Measurements from ENCODE around the gene METAP2. TPM values are rescaled to one million over a fixed set of nuclear protein-coding genes. Genes with fewer than 3 reads are reported as not detected.

METAP2 gene
- total and polyA plus RNA-seq, 2 donors (not counting 3 experiments of a cell fraction or from before 2014, with no cell fraction given), result 28.5 to 105 TPM

DNA sequence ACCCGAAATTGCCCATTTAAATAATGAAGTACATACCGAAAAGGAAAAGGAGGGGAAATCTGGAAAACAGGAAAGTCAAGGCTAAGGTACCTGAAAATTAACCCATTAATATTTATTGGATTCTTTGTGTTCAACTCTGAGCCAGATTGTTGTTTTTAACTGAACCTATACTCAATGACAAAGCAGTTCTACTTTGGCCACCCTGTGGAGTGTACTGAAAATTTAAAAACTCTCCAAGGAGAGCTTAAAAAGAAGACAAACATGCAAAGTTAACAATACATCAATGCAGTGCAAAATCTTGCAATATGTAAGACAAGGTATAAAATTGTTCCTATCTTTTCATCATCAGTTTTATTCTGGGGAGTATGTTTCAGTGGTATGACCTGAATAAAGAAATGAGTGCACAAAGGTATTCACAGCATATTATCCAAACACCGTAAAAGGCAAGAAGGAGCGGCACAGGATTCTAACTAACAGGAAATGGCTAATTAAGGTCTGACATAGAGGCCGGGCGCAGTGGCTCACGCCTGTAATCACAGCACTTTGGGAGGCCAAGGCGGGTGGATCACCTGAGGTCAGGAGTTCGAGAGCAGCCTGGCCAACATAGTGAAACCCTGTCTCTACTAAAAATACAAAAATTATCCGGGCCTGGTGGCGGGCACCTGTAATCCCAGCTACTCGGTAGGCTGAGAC is 75.6 kb downstream of the METAP2 start:
- BruUV-seq (replicated peaks), result no TSS peak
- Histone ChIP-seq H3K27ac (ENCODE audit: insufficient read depth, low read depth, low read length) (no peak overlapping the region), H3K9me3 (replicated peaks; ENCODE audit: control insufficient read depth, insufficient read depth, low read length) (peaks cover 2% of the 10 kb centered on the region), H2AFZ (ENCODE audit: low read depth, low read length) (peak overlapping the region; percentile 96), H3K27me3 (ENCODE audit: control insufficient read depth in 2 of 2, insufficient read depth in 2 of 2, low read length in 2 of 2) (peaks cover 9 to 14% of the 10 kb centered on the region in 2 experiments), H3K9ac (replicated peaks; ENCODE audit: extremely low read depth, insufficient read depth, low read length) (no peak overlapping the region), H3K36me3 (ENCODE audit: control insufficient read depth in 2 of 2, extremely low read depth in 1 of 2, insufficient read depth in 2 of 2, low read length in 2 of 2) (no peaks in the 10 kb centered on the region), H3K4me2 (ENCODE audit: insufficient read depth, low read length) (peak overlapping the region; percentile 75), H3K79me2 (ENCODE audit: control insufficient read depth, insufficient read depth, low read length) (no peaks in the 10 kb centered on the region), H4K20me1 (replicated peaks; ENCODE audit: control insufficient read depth, extremely low read depth, insufficient read depth, low read length) (no peaks in the 10 kb centered on the region), H3K4me1 (ENCODE audit: control insufficient read depth, extremely low read depth, insufficient read depth, low read length) (peaks cover 19% of the 10 kb centered on the region), H3K4me3 (replicated peaks in 1 of 3; ENCODE audit: insufficient read depth in 1 of 3, low read depth in 1 of 3, low read length in 3 of 3) (peak overlapping the region in 1 of 3 experiments; percentile 58), H3K9me1 (replicated peaks; ENCODE audit: control insufficient read depth, extremely low read depth, insufficient read depth, low read length) (no peaks in the 10 kb centered on the region)
- ChIA-PET CTCF (no interaction called here), POLR2A (no interaction called here)
- FAIRE-seq, result no peak
- no peak for DNase-seq (ENCODE audit: low read depth, low spot score)
- intact Hi-C loops (cut with micrococcal nuclease) (no loop called here), dilution Hi-C loops (cut with MboI; ENCODE audit: extremely low pct_ligation_motif_present, low sequenced_read_pairs) (no loop called here)
- no peak for TF ChIP-seq GATA2 (IDR thresholded peaks at IDR 0.05; ENCODE audit: insufficient read depth, insufficient read length, low read depth, low read length)
- TF ChIP-seq, protein P1, sequence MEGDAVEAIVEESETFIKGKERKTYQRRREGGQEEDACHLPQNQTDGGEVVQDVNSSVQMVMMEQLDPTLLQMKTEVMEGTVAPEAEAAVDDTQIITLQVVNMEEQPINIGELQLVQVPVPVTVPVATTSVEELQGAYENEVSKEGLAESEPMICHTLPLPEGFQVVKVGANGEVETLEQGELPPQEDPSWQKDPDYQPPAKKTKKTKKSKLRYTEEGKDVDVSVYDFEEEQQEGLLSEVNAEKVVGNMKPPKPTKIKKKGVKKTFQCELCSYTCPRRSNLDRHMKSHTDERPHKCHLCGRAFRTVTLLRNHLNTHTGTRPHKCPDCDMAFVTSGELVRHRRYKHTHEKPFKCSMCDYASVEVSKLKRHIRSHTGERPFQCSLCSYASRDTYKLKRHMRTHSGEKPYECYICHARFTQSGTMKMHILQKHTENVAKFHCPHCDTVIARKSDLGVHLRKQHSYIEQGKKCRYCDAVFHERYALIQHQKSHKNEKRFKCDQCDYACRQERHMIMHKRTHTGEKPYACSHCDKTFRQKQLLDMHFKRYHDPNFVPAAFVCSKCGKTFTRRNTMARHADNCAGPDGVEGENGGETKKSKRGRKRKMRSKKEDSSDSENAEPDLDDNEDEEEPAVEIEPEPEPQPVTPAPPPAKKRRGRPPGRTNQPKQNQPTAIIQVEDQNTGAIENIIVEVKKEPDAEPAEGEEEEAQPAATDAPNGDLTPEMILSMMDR (IDR thresholded peaks at IDR 0.05; ENCODE audit: extremely low read depth in 1 of 2, insufficient read depth in 1 of 2, low read depth in 1 of 2, low read length in 2 of 2), result no peak
- TF ChIP-seq JUN (IDR thresholded peaks at IDR 0.05; ENCODE audit: borderline replicate concordance, insufficient read depth, insufficient read length, low read depth), result no peak
- no peak for TF ChIP-seq POLR2A (IDR thresholded peaks at IDR 0.05; ENCODE audit: low read depth, low read length)
- no peak for TF ChIP-seq MYC (IDR thresholded peaks at IDR 0.05; ENCODE audit: low read depth, low read length)
- TF ChIP-seq EZH2 (IDR thresholded peaks at IDR 0.05; ENCODE audit: borderline replicate concordance, low read depth, low read length, severe bottlenecking), result no peak

All from endothelial cell of umbilical vein (primary cell).